ENCODE results near the gene HSPD1. TPM values are rescaled to one million over a fixed set of nuclear protein-coding genes. Genes with fewer than 3 reads are reported as not detected.

HSPD1 gene
- polyA plus RNA-seq, 2 of the 4 experiments (the other 2 are of a cell fraction): 790 to 882 TPM

DNA sequence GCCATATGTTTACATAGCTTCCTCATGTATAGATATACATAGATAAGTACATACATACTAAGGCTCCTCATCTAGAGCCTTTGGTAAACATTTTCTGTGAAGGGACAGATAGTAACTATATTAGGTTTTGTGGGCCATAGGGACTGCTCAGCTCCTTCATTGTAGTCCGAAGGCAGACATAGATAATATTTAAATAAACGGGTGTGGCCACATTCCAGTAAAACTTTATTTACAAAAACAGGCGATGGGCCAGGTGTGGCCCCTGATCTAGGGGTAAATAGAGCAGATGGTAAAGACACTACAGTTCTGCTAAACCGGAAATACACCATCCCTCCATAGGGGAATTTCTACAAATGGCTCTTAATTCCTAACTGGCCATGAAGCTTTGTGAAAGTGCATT is 39.0 kb downstream of the HSPD1 start:
- Histone ChIP-seq H3K27ac (peak overlapping the region in 1 of 2 experiments; percentile 49; a peak in 2 of 6 replicates), H3K4me1 (peaks cover 32% of the 10 kb centered on the region), H3K9me3 (no peaks in the 10 kb centered on the region), H3K4me2 (peak overlapping the region; percentile 49), H3K4me3 (no peak overlapping the region)
- WGBS (ENCODE audit: missing lambda C conversion rate): 21% methylated on average over 4 of the region's 4 CpGs
- TF ChIP-seq KDM1A (IDR thresholded peaks at IDR 0.05; ENCODE audit: low read depth): no peak
- TF ChIP-seq SMC3 (IDR thresholded peaks at IDR 0.05): no peak
- TF ChIP-seq, protein P1, sequence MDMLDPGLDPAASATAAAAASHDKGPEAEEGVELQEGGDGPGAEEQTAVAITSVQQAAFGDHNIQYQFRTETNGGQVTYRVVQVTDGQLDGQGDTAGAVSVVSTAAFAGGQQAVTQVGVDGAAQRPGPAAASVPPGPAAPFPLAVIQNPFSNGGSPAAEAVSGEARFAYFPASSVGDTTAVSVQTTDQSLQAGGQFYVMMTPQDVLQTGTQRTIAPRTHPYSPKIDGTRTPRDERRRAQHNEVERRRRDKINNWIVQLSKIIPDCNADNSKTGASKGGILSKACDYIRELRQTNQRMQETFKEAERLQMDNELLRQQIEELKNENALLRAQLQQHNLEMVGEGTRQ (IDR thresholded peaks at IDR 0.05): no peak
- no peak for TF ChIP-seq FOXS1 (CRISPR knock-in tag; IDR thresholded peaks at IDR 0.05)
- TF ChIP-seq BHLHE40 (IDR thresholded peaks at IDR 0.05; ENCODE audit: low read depth, low read length): no peak
- no peak for TF ChIP-seq ZC3H11A (IDR thresholded peaks at IDR 0.05)
- no peak for TF ChIP-seq POLR2A (IDR thresholded peaks at IDR 0.05; ENCODE audit: low read length)
- no peak for TF ChIP-seq EP300 (IDR thresholded peaks at IDR 0.05)
- ChIA-PET POLR2A (interaction anchor here (1.5 kb wide), 1 partner anchor 26 kb away, joined by 4 read pairs; the partner anchor contains the start of gene SF3B1), CTCF (interaction anchor here (1.3 kb wide), 2 partner anchors 14 to 24 kb away, joined by 3 to 4 read pairs; no protein-coding TSS in a partner anchor)
- no peak for DNase-seq (ENCODE audit: low read depth in 1 of 2, low spot score in 1 of 2)
- ATAC-seq: peak in 1 of 2 experiments; percentile 15; a peak in 2 of 6 replicates
- FAIRE-seq: no peak

DNA sequence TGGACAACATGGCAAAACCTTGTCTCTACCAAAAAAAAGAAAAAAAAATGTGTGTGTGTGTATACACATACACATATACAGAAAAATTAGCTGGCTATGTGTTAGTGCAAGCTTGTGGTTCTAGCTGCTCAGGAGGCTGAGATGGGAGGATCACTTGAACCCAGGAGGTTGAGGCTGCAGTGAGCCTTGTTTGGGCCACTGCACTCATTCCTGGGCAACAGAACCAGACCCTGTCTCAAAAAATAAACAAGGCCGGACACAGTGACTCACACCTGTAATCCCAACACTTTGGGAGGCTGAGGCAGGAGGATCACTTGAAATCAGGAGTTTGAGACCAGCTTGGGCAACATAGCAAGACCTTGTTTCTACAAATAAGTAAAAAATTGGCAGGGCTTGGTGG is 44.2 kb downstream of the HSPD1 start:
- Histone ChIP-seq H3K4me1 (peaks cover 37% of the 10 kb centered on the region), H3K27ac (no peak overlapping the region), H3K4me2 (peak overlapping the region; percentile 83), H3K4me3 (no peak overlapping the region), H3K9me3 (no peaks in the 10 kb centered on the region)
- 100% methylated on average over 1 of the region's 1 CpG for WGBS (ENCODE audit: missing lambda C conversion rate)
- ATAC-seq (no peak), DNase-seq (ENCODE audit: low read depth in 1 of 2, low spot score in 1 of 2) (no peak), FAIRE-seq (no peak)
- ChIA-PET CTCF (interaction anchor here (0.6 kb wide), 1 partner anchor 57 kb away, joined by 3 read pairs; no protein-coding TSS in a partner anchor), POLR2A (no interaction called here)
- TF ChIP-seq, protein P2, sequence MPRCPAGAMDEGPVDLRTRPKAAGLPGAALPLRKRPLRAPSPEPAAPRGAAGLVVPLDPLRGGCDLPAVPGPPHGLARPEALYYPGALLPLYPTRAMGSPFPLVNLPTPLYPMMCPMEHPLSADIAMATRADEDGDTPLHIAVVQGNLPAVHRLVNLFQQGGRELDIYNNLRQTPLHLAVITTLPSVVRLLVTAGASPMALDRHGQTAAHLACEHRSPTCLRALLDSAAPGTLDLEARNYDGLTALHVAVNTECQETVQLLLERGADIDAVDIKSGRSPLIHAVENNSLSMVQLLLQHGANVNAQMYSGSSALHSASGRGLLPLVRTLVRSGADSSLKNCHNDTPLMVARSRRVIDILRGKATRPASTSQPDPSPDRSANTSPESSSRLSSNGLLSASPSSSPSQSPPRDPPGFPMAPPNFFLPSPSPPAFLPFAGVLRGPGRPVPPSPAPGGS (IDR thresholded peaks at IDR 0.05): no peak
- TF ChIP-seq HEYL (CRISPR knock-in tag; IDR thresholded peaks at IDR 0.05): no peak
- no peak for TF ChIP-seq TP53 (CRISPR knock-in tag; IDR thresholded peaks at IDR 0.05)
- no peak for TF ChIP-seq MAZ (IDR thresholded peaks at IDR 0.05; ENCODE audit: borderline replicate concordance, low read depth, low read length)
- no peak for TF ChIP-seq KDM5A (IDR thresholded peaks at IDR 0.05)
- no peak for TF ChIP-seq ZC3H11A (IDR thresholded peaks at IDR 0.05)
- no peak for TF ChIP-seq ZFP36 (IDR thresholded peaks at IDR 0.05; ENCODE audit: borderline replicate concordance, partially characterized antibody)
- no peak for TF ChIP-seq KDM1A (IDR thresholded peaks at IDR 0.05; ENCODE audit: low read depth)
- no peak for TF ChIP-seq EHF (CRISPR knock-in tag; IDR thresholded peaks at IDR 0.05)
- TF ChIP-seq FOXS1 (CRISPR knock-in tag; IDR thresholded peaks at IDR 0.05): no peak
- TF ChIP-seq FOSL2 (IDR thresholded peaks at IDR 0.05): no peak
- no peak for TF ChIP-seq FOSL2 (CRISPR knock-in tag; IDR thresholded peaks at IDR 0.05)
- TF ChIP-seq CEBPB (IDR thresholded peaks at IDR 0.05): no peak
- TF ChIP-seq ESRRA (IDR thresholded peaks at IDR 0.05; ENCODE audit: borderline replicate concordance, low read length): no peak
- TF ChIP-seq MYC (IDR thresholded peaks at IDR 0.05; ENCODE audit: borderline replicate concordance, low read length): no peak
- no peak for TF ChIP-seq JUNB (IDR thresholded peaks at IDR 0.05)

DNA sequence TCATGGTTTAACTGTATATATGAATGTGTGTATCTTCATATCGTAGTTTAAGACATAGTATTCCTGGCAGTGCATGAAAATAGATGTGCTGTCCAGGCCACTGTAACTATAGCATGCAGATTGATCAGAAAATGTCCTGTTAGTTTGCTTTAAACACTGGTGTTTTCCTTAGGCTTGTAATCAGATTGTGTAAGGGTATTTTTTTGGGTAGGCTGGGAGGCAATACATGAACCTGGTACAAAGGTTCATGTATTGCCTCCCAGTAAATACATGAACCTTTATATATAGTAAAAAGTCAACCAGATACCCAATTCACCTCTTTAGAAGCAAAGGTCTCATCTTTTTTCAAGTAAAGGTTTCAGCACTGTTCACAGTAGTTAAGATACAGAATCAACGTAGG is 44.7 kb downstream of the HSPD1 start:
- no peak overlapping the region; a peak in 1 of 6 replicates for H3K27ac ChIP-seq
- H3K4me1 ChIP-seq: peaks cover 32% of the 10 kb centered on the region
- no peak for DNase-seq (ENCODE audit: low read depth in 1 of 2, low spot score in 1 of 2)
- WGBS (ENCODE audit: missing lambda C conversion rate): 89% methylated on average over 2 of the region's 2 CpGs
- ChIA-PET POLR2A (no interaction called here), CTCF (no interaction called here)
- TF ChIP-seq, protein P3, sequence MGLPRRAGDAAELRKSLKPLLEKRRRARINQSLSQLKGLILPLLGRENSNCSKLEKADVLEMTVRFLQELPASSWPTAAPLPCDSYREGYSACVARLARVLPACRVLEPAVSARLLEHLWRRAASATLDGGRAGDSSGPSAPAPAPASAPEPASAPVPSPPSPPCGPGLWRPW (IDR thresholded peaks at IDR 0.05): no peak
- TF ChIP-seq JUN (IDR thresholded peaks at IDR 0.05) (no peak), CBX8 (IDR thresholded peaks at IDR 0.05) (no peak), MAFK (IDR thresholded peaks at IDR 0.05; ENCODE audit: partially characterized antibody) (no peak), CHD2 (IDR thresholded peaks at IDR 0.05; ENCODE audit: low read length, partially characterized antibody) (no peak), RARB (CRISPR knock-in tag; IDR thresholded peaks at IDR 0.05) (no peak), NPAS2 (CRISPR knock-in tag; IDR thresholded peaks at IDR 0.05; ENCODE audit: borderline replicate concordance) (no peak), RFX5 (IDR thresholded peaks at IDR 0.05) (no peak), BHLHE40 (IDR thresholded peaks at IDR 0.05; ENCODE audit: low read depth, low read length) (no peak), HEYL (CRISPR knock-in tag; IDR thresholded peaks at IDR 0.05) (no peak)
- TF ChIP-seq, protein P4, sequence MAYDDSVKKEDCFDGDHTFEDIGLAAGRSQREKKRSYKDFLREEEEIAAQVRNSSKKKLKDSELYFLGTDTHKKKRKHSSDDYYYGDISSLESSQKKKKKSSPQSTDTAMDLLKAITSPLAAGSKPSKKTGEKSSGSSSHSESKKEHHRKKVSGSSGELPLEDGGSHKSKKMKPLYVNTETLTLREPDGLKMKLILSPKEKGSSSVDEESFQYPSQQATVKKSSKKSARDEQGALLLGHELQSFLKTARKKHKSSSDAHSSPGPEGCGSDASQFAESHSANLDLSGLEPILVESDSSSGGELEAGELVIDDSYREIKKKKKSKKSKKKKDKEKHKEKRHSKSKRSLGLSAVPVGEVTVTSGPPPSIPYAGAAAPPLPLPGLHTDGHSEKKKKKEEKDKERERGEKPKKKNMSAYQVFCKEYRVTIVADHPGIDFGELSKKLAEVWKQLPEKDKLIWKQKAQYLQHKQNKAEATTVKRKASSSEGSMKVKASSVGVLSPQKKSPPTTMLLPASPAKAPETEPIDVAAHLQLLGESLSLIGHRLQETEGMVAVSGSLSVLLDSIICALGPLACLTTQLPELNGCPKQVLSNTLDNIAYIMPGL (CRISPR knock-in tag; IDR thresholded peaks at IDR 0.05; ENCODE audit: borderline replicate concordance): no peak
- no peak for FAIRE-seq
- peak overlapping the region; percentile 83 for H3K4me3 ChIP-seq
- no peak for ATAC-seq
- no peaks in the 10 kb centered on the region for H3K9me3 ChIP-seq
- H3K4me2 ChIP-seq: peak overlapping the region; percentile 83
